Activated CD4-positive, alpha-beta T cell treated with anti-CD3 and anti-CD28 coated beads, Interleukin-2, Interleukin-6, amounts not matched to agents 100 ng/mL and 50 ng/mL, durations not matched to agents 16 hours and 8 hours (primary cell): Measurements from ENCODE around the gene HNF4A.
"Not testable (repeated sequence)": the region's sequence is repeated elsewhere in the genome, so short reads cannot be mapped to it uniquely, and the experiment has no call there.

Experiments
- DNase-seq: peaks from one replicate; pipeline ENCODE4 v3.0.0-alpha.2; 2020

Gene HNF4A

DNA sequence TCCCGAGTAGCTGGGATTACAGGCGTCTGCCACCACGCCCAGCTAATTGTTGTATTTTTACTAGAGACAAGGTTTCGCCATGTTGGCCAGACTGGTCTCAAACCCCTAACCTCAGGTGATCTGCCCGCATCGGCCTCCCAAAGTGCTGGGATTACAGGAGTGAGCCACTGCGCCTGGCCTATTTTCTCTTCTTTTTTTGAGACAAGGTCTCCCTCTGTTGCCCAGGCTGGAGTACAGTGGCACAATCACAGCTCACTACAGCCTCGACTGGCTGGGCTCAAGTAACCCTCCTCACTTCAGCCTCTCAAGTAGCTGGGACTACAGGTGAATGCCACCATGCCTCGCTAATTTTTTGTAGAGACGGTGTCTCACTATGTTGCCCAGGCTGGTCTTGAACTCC lies 9.6 kb upstream of the HNF4A start:
- not testable (repeated sequence) for DNase-seq

DNA sequence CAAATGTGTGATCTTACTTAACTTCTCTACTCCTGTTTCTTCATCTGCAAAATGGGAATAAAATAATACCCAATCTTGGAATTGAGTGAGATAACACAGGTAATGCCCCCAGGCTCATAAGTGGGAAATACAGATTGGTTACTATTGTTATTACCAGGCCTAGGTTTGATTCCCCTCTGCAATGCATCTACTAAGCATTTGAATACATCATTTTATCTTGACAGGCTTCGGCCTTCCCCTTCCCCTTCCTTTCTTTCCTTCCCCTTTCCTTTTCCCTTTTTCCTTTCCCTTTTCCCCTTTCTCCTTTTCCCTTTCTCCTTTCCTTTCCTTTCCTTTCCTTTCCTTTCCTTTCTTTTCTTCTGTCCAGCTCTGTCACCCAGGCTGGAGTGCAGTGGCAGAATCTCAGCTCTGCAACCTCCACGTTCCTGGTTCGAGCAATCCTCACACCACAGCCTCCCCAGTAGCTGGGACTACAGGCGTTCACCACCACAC lies 7.3 kb upstream of the HNF4A start:
- no peak for DNase-seq

GRCh38 chr20:44349349-44349748 lies 6.2 kb upstream of the HNF4A start:
- DNase-seq, result no peak

DNA sequence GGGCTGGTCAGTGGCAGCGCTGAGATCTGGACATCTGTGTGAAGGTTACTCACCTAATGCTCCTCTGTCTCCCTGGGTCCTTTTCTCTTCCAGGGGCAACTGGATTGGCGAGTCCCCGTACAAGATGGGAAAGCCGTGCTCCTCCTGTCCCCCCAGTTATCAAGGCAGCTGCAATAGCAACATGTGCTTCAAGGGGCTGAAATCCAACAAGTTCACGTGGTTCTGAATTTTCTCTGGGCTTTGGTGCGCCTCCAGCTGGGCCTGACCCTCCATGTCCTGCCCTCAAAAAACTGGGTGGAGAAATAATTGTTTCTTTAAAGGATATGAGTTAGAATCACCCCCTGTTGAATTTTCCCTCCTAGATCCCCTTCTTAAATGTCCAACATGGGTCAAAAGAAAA lies 4.9 kb upstream of the HNF4A start:
- DNase-seq, result no peak

DNA sequence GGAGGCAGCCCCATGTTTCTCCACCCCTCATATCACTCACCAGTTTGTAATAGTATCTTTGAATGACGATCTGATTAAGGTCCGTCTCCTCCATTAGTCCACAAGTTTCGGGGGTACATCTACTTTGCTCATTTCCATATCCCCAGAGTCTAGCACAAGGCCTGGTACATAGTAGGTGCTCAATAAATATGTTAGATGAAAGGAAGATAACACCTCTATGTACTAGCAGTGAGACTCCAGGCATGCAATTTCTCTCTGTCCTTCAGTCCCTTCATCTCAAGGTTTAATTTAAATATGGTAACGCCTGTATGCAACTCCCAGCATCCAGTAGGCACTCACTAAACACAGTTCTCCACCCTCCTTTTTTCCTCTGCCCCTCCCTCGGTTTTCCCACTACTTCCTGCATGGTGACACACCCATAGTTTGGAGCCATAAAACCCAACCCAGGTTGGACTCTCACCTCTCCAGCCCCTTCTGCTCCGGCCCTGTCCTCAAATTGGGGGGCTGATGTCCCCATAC lies 461 bp upstream of the HNF4A start:
- no peak for DNase-seq

GRCh38 chr20:44356353-44356723 lies 839 bp downstream of the HNF4A start:
- no peak for DNase-seq

- DNase-seq, result no peak
These were observed 1.5 kb downstream of the HNF4A start for GRCh38 chr20:44357020-44357419.

GRCh38 chr20:44357555-44358125 lies 2.1 kb downstream of the HNF4A start:
- DNase-seq, result no peak

- no peak for DNase-seq
These were observed 3.3 kb downstream of the HNF4A start for GRCh38 chr20:44358776-44359175.

- DNase-seq, result no peak
These were observed 4.7 kb downstream of the HNF4A start for GRCh38 chr20:44360221-44360620.

GRCh38 chr20:44361021-44361420 lies 5.5 kb downstream of the HNF4A start:
- no peak for DNase-seq

DNA sequence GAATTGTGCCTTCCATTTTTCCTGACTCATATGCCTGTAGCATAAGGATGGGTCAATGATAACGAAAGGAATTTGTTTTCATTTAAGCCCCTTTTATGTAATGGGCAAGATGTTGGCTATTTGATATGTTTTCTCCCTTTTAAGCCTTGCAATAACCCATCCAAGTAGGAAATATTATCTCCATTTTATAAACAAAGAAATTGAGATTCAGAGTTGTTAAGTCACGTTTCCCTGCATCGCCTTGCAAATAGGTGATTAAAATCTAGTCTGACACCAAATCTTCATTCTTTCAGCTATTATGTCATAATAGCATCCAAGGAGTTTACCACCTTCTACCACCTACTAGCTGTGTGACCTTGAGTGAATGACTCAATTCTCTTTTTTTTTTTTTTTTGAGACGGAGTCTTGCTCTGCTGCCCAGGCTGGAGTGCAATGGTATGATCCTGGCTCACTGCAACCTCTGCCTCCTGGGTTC lies 7.0 kb downstream of the HNF4A start:
- no peak for DNase-seq

DNA sequence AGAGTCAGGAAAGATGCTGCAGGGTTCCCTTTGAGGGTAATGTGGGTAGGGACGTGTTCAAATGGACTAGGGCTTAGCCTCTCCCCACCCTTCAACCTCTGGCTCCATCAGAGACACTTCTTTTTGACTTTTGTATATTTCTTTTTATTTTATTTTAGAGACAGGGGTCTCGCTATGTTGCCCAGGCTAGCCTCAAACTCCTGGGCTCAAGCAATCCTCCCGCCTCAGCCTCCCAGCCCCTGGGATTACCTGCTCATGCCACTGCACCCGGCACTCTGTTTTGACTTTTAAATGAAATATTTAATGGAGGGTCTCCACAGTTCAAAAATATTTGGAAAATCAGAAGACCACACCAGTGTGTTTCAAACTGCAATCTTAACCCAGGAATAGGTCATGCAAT lies 8.6 kb downstream of the HNF4A start:
- DNase-seq, result no peak

- DNase-seq, result no peak
These were observed 9.3 kb downstream of the HNF4A start for GRCh38 chr20:44364780-44365179.

- DNase-seq, result no peak
These were observed 12.2 kb downstream of the HNF4A start for GRCh38 chr20:44367746-44368145.

DNA sequence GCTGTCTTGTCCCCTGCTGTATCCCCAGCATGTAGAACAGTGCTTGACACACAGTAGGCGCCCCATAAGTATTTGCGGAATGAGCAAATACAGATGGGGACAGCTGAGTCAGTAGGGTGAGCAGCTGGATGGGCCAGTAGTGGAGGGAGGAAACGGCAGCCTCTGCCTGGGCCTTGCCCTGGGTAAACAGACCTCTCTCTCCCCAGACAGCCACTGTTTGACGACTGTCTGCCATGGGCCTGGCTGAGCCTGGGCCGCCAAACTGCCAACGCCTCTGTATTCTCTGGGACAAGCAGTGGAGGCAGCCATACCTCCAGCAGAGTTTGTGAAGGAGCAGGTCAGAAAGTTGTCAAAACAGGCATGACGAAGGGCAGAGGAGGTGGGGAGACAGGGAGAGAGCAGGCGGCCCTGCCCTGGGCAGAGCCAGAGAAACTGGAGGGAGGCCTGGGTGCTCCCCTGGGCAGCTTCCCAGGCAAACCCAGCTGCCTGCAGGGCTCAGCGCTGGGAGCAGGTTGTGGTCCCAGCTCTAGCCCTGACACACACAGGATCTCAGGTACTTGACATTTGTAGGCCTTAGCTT lies 15.2 kb downstream of the HNF4A start:
- no peak for DNase-seq

DNA sequence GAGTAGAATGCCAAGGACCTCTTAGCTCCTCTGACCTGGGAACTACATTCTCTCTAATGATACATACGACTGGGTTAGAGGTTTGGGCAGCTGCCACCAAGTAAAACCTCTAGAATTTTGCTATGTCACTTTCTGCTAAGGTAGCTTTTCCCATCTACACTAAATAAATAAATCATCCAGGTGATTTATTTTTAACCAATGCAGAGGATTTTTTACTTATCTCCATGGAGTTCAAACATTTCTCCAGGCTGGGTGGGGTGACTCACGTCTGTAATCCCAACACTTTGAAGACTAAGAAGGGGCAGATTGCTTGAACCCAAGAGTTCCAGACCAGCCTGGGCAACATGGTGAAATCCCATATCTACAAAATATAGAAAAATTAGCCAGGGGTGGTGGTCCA lies 27.1 kb downstream of the HNF4A start:
- DNase-seq, result no peak

DNA sequence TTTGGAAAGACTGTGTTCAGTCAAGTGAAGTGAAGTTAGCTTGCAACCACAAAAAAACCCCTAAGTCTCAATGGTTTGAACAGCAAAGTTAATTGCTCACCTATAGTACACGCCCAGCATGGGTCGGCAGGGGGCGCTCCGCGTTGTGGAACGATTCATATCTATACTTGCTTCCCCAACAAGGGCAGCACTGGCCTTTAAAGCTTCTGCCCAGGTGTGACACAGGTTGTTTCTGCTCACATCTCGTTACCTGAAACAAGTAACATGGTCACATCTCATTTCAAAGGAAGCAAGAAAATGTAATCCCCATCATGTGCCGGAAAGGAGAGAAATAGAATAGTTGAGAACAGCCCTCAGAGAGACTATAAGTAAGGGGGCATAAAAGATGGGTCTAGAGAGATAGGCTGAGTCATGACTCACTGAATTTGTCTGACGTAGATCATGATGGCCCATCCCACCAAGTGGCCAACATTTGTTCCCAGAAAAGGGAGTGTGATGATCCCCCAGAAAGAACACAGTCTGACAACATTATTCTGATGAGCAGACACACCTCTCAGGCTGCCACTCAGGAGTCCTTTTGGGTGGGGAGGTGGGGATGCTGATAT lies 29.0 kb downstream of the HNF4A start:
- peak; percentile 86 for DNase-seq

- peak; percentile 81 for DNase-seq
These were observed 33.0 kb downstream of the HNF4A start for GRCh38 chr20:44388466-44389023.

DNA sequence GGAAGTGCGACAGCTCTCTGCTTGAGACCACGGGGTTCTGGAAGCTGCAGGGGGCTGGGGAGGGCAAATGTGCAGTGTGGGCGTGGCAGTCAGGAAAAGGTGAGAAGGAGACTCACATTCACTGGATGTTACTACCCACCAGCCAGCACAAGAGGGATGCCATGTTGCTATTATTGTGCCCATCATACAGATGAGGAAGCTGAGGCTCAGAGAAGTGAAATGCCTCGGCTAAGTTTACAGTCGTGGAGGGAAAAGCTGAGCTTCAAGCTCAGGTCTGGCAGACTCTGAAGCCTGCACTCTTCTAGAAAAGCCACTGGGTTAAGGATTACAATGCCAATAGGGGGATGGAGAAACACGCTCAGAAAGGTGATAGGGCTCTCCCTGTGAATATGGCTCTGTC lies 34.4 kb downstream of the HNF4A start:
- no peak for DNase-seq

- DNase-seq, result no peak
These were observed 34.8 kb downstream of the HNF4A start for GRCh38 chr20:44390280-44390679.

DNA sequence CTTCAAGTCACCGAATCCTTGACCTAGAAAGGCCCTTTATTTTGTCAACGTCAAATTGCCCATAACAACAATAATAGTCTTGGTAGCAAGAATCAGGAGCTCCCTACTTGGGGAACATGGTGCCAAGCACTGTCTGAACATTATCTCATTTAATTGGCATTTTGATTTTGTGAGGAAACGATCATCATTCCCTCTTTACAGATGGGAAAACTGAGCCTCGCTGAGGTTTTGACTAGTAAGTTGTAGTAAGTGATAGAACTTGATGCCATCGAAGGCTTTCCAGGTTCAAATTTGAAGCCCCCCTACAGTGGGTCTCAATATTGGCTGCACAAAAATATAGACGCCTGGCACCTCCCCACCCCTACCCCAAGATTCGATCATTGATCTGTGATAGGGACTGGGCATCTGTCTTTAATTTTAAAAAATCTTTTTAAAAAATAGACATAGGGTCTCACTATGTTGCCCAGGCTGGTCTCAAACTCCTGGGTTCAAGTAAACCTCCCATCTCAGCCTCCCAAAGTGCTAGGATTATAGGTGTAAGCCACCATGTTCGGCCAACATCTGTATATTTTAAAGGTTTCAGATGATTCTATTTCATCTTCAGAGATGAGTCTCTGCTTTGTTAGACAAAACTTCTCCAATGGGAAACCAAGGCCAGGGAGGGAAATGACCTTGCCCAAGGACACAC lies 36.7 kb downstream of the HNF4A start:
- DNase-seq, result no peak
